ELR (cell line): ENCODE measurements around the gene MIA.
A peak's percentile ranks its signal among the peaks of the same experiment; 100 is the strongest.
"Not testable (repeated sequence)": the region's sequence is repeated elsewhere in the genome, so short reads cannot be mapped to it uniquely, and the experiment has no call there.

ENCODE experiments used
- DNase-seq: peaks from one replicate; pipeline ENCODE4 v3.0.0-alpha.2; 2015; ENCODE audit warnings: low read depth

The MIA gene

GRCh38 chr19:40774916-40775631, at the start of gene MIA:
TSS of gene MIA (plus strand) at chr19:40775521. CDS start at chr19:40775543, 22 bp downstream.
- peak; percentile 22 for DNase-seq

- no peak for DNase-seq
Observed at GRCh38 chr19:40726279-40726678, 49.0 kb upstream of the MIA start.

- not testable (repeated sequence) for DNase-seq
Observed at GRCh38 chr19:40730065-40730464, 45.3 kb upstream of the MIA start.

GRCh38 chr19:40732304-40732703, 43.0 kb upstream of the MIA start:
- DNase-seq, result not testable (repeated sequence)

GRCh38 chr19:40733149-40733548, 42.2 kb upstream of the MIA start:
- DNase-seq, result no peak

GRCh38 chr19:40735013-40735771, 40.1 kb upstream of the MIA start:
- no peak for DNase-seq

- no peak for DNase-seq
Observed at GRCh38 chr19:40736661-40737060, 38.7 kb upstream of the MIA start.

- DNase-seq, result no peak
Observed at GRCh38 chr19:40737102-40737644, 38.1 kb upstream of the MIA start.

- DNase-seq, result no peak
Observed at GRCh38 chr19:40739030-40739839, 36.1 kb upstream of the MIA start.

GRCh38 chr19:40739871-40740703, 35.2 kb upstream of the MIA start:
- DNase-seq, result no peak

- no peak for DNase-seq
Observed at GRCh38 chr19:40740747-40741146, 34.6 kb upstream of the MIA start.

- DNase-seq, result no peak
Observed at GRCh38 chr19:40741527-40742390, 33.6 kb upstream of the MIA start.

- no peak for DNase-seq
Observed at GRCh38 chr19:40742477-40742876, 32.8 kb upstream of the MIA start.

GRCh38 chr19:40742886-40743285, 32.4 kb upstream of the MIA start:
- DNase-seq, result no peak

GRCh38 chr19:40743926-40744325, 31.4 kb upstream of the MIA start:
- no peak for DNase-seq

- no peak for DNase-seq
Observed at GRCh38 chr19:40744554-40745401, 30.5 kb upstream of the MIA start.

- peak; percentile 24 for DNase-seq
Observed at GRCh38 chr19:40745402-40745780, 29.9 kb upstream of the MIA start.

GRCh38 chr19:40747536-40747935, 27.8 kb upstream of the MIA start:
- no peak for DNase-seq

- DNase-seq, result peak; percentile 100
Observed at GRCh38 chr19:40750058-40750873, 25.1 kb upstream of the MIA start, which contains the start of gene ACTMAP. TSS of gene ACTMAP (minus strand) at chr19:40750477. CDS start at chr19:40749803, 674 bp downstream.
